ENCODE measurements around the gene RASAL2. TPM values are rescaled to one million over a fixed set of nuclear protein-coding genes. Genes with fewer than 3 reads are reported as not detected.

The RASAL2 gene
- total RNA-seq, 4 donors from 2014 or later: 31.8 to 48.3 (median 37.8) TPM

DNA sequence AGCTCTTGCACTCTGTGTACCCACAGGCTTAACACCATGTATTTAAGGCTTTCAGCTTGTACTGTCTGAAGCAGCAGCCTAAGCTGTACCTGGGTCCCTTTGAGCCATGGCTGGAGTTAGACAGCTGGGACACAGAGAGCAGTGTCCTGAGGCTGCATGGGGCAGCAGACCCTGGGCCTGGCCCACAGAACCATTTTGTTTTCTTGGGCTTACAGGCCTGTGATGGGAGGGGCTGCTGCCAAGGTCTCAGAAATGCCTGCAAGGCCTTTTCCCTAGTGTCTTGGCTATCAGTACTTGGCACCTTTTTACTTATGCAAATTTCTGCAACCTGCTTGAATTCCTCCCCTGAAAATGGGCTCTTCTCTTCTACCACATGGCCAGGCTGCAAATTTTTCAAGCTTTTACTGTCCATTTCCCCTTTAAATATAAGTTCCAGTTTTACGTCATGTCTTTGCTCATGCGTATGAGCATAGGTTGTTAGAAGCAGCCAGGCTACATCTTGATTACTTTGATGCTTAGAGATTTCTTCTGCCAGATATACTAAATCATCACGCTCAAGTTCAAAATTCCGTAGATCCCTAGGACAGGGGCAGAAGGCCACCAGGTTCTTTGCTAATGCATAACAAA lies 259.0 kb downstream of the RASAL2 start:
- Histone ChIP-seq H3K27ac (no peak overlapping the region), H3K36me3 (no peaks in the 10 kb centered on the region), H3K9me3 (no peaks in the 10 kb centered on the region), H3K4me3 (no peak overlapping the region), H3K4me1 (no peaks in the 10 kb centered on the region), H3K27me3 (no peaks in the 10 kb centered on the region)
- DNase-seq (ENCODE audit: low spot score in 2 of 2): no peak
- TF ChIP-seq CTCF (IDR thresholded peaks at IDR 0.05): no peak
- no peak for TF ChIP-seq EP300 (IDR thresholded peaks at IDR 0.05)
- TF ChIP-seq POLR2AphosphoS5 (IDR thresholded peaks at IDR 0.05): no peak
- WGBS: 95% methylated on average over 4 of the region's 4 CpGs

DNA sequence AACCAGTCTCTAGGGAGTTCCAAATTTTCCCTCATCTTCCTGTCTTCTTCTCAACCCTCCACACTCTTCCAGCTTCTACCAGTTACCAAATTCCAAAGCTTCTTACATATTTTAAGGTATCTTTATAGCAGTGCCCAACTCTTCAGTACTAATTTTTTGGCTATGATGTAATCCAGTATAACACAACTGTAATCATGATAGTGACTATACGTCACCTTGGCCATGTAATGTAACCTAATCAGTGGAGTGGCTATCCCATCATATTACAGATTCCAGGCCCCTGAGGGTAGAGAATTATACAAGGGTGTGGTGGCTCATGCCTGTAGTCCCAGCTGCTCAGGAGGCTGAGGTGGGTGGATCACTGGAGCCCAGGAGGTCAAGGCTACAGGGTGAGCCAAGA lies 259.6 kb downstream of the RASAL2 start:
- Histone ChIP-seq H3K9me3 (no peaks in the 10 kb centered on the region), H3K4me3 (no peak overlapping the region), H3K36me3 (no peaks in the 10 kb centered on the region), H3K27me3 (no peaks in the 10 kb centered on the region), H3K27ac (no peak overlapping the region), H3K4me1 (no peaks in the 10 kb centered on the region)
- WGBS: 74% methylated on average over 1 of the region's 1 CpG
- TF ChIP-seq POLR2A (IDR thresholded peaks at IDR 0.05): no peak
- no peak for TF ChIP-seq CTCF (IDR thresholded peaks at IDR 0.05)
- no peak for TF ChIP-seq POLR2AphosphoS5 (IDR thresholded peaks at IDR 0.05)
- TF ChIP-seq EP300 (IDR thresholded peaks at IDR 0.05): no peak
- DNase-seq (ENCODE audit: low spot score in 2 of 2): no peak

GRCh38 chr1:178354816-178355215 lies 260.9 kb downstream of the RASAL2 start:
- Histone ChIP-seq H3K4me1 (no peaks in the 10 kb centered on the region), H3K4me3 (no peak overlapping the region), H3K27me3 (no peaks in the 10 kb centered on the region), H3K27ac (no peak overlapping the region), H3K9me3 (no peaks in the 10 kb centered on the region), H3K36me3 (no peaks in the 10 kb centered on the region)
- TF ChIP-seq POLR2AphosphoS5 (IDR thresholded peaks at IDR 0.05): no peak
- TF ChIP-seq EP300 (IDR thresholded peaks at IDR 0.05): no peak
- no peak for TF ChIP-seq POLR2A (IDR thresholded peaks at IDR 0.05)
- no peak for TF ChIP-seq CTCF (IDR thresholded peaks at IDR 0.05)
- 50% methylated on average over 3 of the region's 3 CpGs for WGBS
- no peak for DNase-seq (ENCODE audit: low spot score in 2 of 2)

GRCh38 chr1:178356299-178356698 lies 262.4 kb downstream of the RASAL2 start:
- H3K4me3 ChIP-seq: no peak overlapping the region

GRCh38 chr1:178358456-178358855 lies 264.6 kb downstream of the RASAL2 start:
- no peaks in the 10 kb centered on the region for H3K36me3 ChIP-seq
- TF ChIP-seq CTCF (IDR thresholded peaks at IDR 0.05) (no peak), POLR2A (IDR thresholded peaks at IDR 0.05) (no peak), EP300 (IDR thresholded peaks at IDR 0.05) (no peak), POLR2AphosphoS5 (IDR thresholded peaks at IDR 0.05) (no peak)
- H3K9me3 ChIP-seq: no peaks in the 10 kb centered on the region
- H3K4me1 ChIP-seq: peaks cover 5% of the 10 kb centered on the region
- H3K27me3 ChIP-seq: no peaks in the 10 kb centered on the region
- WGBS: 87% methylated on average over 1 of the region's 1 CpG
- no peak overlapping the region for H3K4me3 ChIP-seq
- no peak overlapping the region for H3K27ac ChIP-seq
- no peak for DNase-seq (ENCODE audit: low spot score in 2 of 2)

More at GRCh38 chr1:178356299-178356698, 262.4 kb downstream of the RASAL2 start:
- 96% methylated on average over 1 of the region's 1 CpG for WGBS
- no peaks in the 10 kb centered on the region for H3K27me3 ChIP-seq
- DNase-seq (ENCODE audit: low spot score in 2 of 2): no peak
- peaks cover 4% of the 10 kb centered on the region for H3K4me1 ChIP-seq
- TF ChIP-seq POLR2A (IDR thresholded peaks at IDR 0.05) (no peak), POLR2AphosphoS5 (IDR thresholded peaks at IDR 0.05) (no peak), CTCF (IDR thresholded peaks at IDR 0.05) (no peak), EP300 (IDR thresholded peaks at IDR 0.05) (no peak)
- no peaks in the 10 kb centered on the region for H3K36me3 ChIP-seq
- H3K9me3 ChIP-seq: no peaks in the 10 kb centered on the region
- H3K27ac ChIP-seq: no peak overlapping the region

Data from suprapubic skin (tissue), 4 donors.